OCI-LY3 (cell line): ENCODE measurements around the gene GABRB2.

Experiments
- H2AFZ ChIP-seq: fragments of 200-600, 300-600 bp; shearing (Covaris generic); 2 replicates; pipeline ENCODE4 v1.6.0; 2014; ENCODE audit warnings: antibody characterized with exemption, low read depth, low read length
- H3K27ac ChIP-seq: fragments of 200-600, 300-600 bp; sonication (generic); 2 replicates; pipeline ENCODE4 v1.5.1; 2014; ENCODE audit warnings: mild to moderate bottlenecking, low read length, moderate library complexity, mixed read lengths
- H3K27me3 ChIP-seq: fragments of 200-600, 300-600 bp; sonication (generic); 2 replicates; pipeline ENCODE4 v1.6.1; 2014; ENCODE audit warnings: low read depth, low read length, mixed read lengths
- H3K36me3 ChIP-seq: fragments of 200-600, 300-600 bp; sonication (generic); replicated peaks from 2 replicates; pipeline ENCODE3; 2014; ENCODE audit warnings: low read depth, low read length, mixed read lengths
- H3K4me1 ChIP-seq: fragments of 300-600, 200-600 bp; sonication (generic); 2 replicates; pipeline ENCODE4 v1.6.1; 2014; ENCODE audit warnings: low read length, mixed read lengths
- H3K4me2 ChIP-seq: fragments of 200-600, 300-600 bp; sonication (generic); 2 replicates; pipeline ENCODE4 v1.6.1; 2014; ENCODE audit warnings: low read length, mixed read lengths
- H3K4me3 ChIP-seq: fragments of 300-600, 200-600 bp; sonication (generic); 2 replicates; pipeline ENCODE4 v1.5.1; 2014; ENCODE audit warnings: antibody characterized with exemption, mild to moderate bottlenecking, low read length, moderate library complexity
- H3K79me2 ChIP-seq: fragments of 300-600, 200-600 bp; shearing (Covaris generic); 2 replicates; pipeline ENCODE4 v1.6.1; 2014; ENCODE audit warnings: mild to moderate bottlenecking, low read length, mixed read lengths
- H3K9ac ChIP-seq: fragments of 300-600, 200-600 bp; shearing (Covaris generic); 2 replicates; pipeline ENCODE4 v1.6.0; 2014; ENCODE audit warnings: mild to moderate bottlenecking, low read length, moderate library complexity
- H3K9me3 ChIP-seq: fragments of 200-600, 300-600 bp; shearing (Covaris generic); 2 replicates; pipeline ENCODE4 v1.6.1; 2014; ENCODE audit warnings: low read length, mixed read lengths; ENCODE audit not compliant: insufficient read depth
- H4K20me1 ChIP-seq: fragments of 200-600, 300-600 bp; sonication (generic); 2 replicates; pipeline ENCODE4 v1.6.1; 2016; ENCODE audit warnings: low read length, mixed read lengths; ENCODE audit not compliant: insufficient read depth
- EZH2phosphoT487 ChIP-seq: fragments of 200-600 bp; shearing (Covaris generic); IDR thresholded peaks from 2 replicates; pipeline ENCODE4 v1.6.1; 2018; ENCODE audit warnings: antibody characterized with exemption, mixed run types, low read depth
- TF ChIP-seq, protein P1 (sequence below): fragments of 200-600, 300-600 bp; sonication (generic); IDR thresholded peaks from 2 replicates; pipeline ENCODE4 v1.5.1; 2014; ENCODE audit warnings: antibody characterized with exemption, low read length, low read depth

GABRB2 gene

GRCh38 chr5:161369022-161369421 is 177.5 kb downstream of the GABRB2 start:
- TF ChIP-seq, protein P1, sequence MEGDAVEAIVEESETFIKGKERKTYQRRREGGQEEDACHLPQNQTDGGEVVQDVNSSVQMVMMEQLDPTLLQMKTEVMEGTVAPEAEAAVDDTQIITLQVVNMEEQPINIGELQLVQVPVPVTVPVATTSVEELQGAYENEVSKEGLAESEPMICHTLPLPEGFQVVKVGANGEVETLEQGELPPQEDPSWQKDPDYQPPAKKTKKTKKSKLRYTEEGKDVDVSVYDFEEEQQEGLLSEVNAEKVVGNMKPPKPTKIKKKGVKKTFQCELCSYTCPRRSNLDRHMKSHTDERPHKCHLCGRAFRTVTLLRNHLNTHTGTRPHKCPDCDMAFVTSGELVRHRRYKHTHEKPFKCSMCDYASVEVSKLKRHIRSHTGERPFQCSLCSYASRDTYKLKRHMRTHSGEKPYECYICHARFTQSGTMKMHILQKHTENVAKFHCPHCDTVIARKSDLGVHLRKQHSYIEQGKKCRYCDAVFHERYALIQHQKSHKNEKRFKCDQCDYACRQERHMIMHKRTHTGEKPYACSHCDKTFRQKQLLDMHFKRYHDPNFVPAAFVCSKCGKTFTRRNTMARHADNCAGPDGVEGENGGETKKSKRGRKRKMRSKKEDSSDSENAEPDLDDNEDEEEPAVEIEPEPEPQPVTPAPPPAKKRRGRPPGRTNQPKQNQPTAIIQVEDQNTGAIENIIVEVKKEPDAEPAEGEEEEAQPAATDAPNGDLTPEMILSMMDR, result no peak
- TF ChIP-seq EZH2phosphoT487, result no peak
- Histone ChIP-seq H3K4me3 (no peak overlapping the region), H2AFZ (no peak overlapping the region), H3K4me1 (no peaks in the 10 kb centered on the region), H3K27ac (no peak overlapping the region), H3K9ac (no peak overlapping the region), H3K79me2 (no peaks in the 10 kb centered on the region), H4K20me1 (no peaks in the 10 kb centered on the region), H3K4me2 (no peak overlapping the region), H3K27me3 (no peaks in the 10 kb centered on the region), H3K9me3 (no peaks in the 10 kb centered on the region), H3K36me3 (no peaks in the 10 kb centered on the region)

GRCh38 chr5:161358446-161358845 is 188.1 kb downstream of the GABRB2 start:
- no peak overlapping the region for H3K4me3 ChIP-seq
- no peaks in the 10 kb centered on the region for H3K9me3 ChIP-seq
- H3K4me1 ChIP-seq, result no peaks in the 10 kb centered on the region
- no peaks in the 10 kb centered on the region for H3K79me2 ChIP-seq
- no peaks in the 10 kb centered on the region for H3K27me3 ChIP-seq
- TF ChIP-seq EZH2phosphoT487, result no peak
- TF ChIP-seq, protein P1, result no peak
- no peaks in the 10 kb centered on the region for H4K20me1 ChIP-seq
- H3K36me3 ChIP-seq, result no peaks in the 10 kb centered on the region
- H3K9ac ChIP-seq, result no peak overlapping the region
- H3K27ac ChIP-seq, result no peak overlapping the region
- no peak overlapping the region for H3K4me2 ChIP-seq
- no peak overlapping the region for H2AFZ ChIP-seq

DNA sequence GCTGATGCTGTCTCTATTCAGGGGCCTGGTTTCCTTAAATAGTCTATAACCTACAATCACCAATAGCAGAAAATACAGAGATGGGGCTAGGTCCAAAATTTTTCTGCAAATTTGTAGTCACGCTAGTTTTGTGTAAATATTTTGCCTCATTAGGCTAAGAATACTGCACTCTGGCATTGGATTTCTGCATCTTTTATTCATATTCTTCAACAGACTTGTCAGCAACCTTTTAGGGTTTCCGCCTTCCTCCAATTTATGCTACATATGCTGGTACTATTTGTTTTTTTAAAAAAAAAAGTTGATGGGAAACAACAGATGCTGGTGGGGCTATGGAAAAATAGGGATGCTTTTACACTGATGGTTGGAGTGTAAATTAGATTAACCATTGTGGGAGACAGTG is 202.3 kb downstream of the GABRB2 start:
- Histone ChIP-seq H4K20me1 (no peaks in the 10 kb centered on the region), H3K79me2 (no peaks in the 10 kb centered on the region), H3K4me2 (no peak overlapping the region), H3K27ac (no peak overlapping the region), H3K36me3 (no peaks in the 10 kb centered on the region), H3K27me3 (no peaks in the 10 kb centered on the region), H2AFZ (no peak overlapping the region), H3K9ac (no peak overlapping the region), H3K4me3 (no peak overlapping the region), H3K9me3 (no peaks in the 10 kb centered on the region), H3K4me1 (no peaks in the 10 kb centered on the region)
- TF ChIP-seq EZH2phosphoT487, result no peak
- TF ChIP-seq, protein P1, result no peak

- H3K9me3 ChIP-seq, result no peaks in the 10 kb centered on the region
- H3K27ac ChIP-seq, result no peak overlapping the region
- H4K20me1 ChIP-seq, result no peaks in the 10 kb centered on the region
- H3K9ac ChIP-seq, result no peak overlapping the region
- no peak overlapping the region for H3K4me3 ChIP-seq
- no peaks in the 10 kb centered on the region for H3K79me2 ChIP-seq
- no peaks in the 10 kb centered on the region for H3K4me1 ChIP-seq
- H3K27me3 ChIP-seq, result no peaks in the 10 kb centered on the region
- no peak overlapping the region for H3K4me2 ChIP-seq
- no peak overlapping the region for H2AFZ ChIP-seq
- H3K36me3 ChIP-seq, result no peaks in the 10 kb centered on the region
- TF ChIP-seq, protein P1, result no peak
- TF ChIP-seq EZH2phosphoT487, result no peak
These were observed 203.6 kb downstream of the GABRB2 start for GRCh38 chr5:161342886-161343285.
